Astrocyte of the cerebellum (primary cell): ENCODE data around the gene GINS1.

Experiments
- DNase-seq: peaks from one replicate; pipeline ENCODE4 v3.0.0-alpha.2; 2011; ENCODE audit warnings: low read depth
- H3K4me3 ChIP-seq: 2 replicates; pipeline ENCODE4 v1.5.1; 2011; ENCODE audit warnings: mild to moderate bottlenecking, low read depth, low read length, moderate library complexity
- in situ Hi-C: cut with HindIII; loops from 2 replicates; pipeline ENCODE4 v1.10.0; 2017; ENCODE audit warnings: low sequenced_read_pairs
- TF ChIP-seq, protein P1 (sequence below): IDR thresholded peaks from 2 replicates; pipeline ENCODE4 v1.5.1; 2012; ENCODE audit warnings: low read length, low read depth, moderate library complexity, mild to moderate bottlenecking; ENCODE audit errors: missing control alignments

The GINS1 gene

DNA sequence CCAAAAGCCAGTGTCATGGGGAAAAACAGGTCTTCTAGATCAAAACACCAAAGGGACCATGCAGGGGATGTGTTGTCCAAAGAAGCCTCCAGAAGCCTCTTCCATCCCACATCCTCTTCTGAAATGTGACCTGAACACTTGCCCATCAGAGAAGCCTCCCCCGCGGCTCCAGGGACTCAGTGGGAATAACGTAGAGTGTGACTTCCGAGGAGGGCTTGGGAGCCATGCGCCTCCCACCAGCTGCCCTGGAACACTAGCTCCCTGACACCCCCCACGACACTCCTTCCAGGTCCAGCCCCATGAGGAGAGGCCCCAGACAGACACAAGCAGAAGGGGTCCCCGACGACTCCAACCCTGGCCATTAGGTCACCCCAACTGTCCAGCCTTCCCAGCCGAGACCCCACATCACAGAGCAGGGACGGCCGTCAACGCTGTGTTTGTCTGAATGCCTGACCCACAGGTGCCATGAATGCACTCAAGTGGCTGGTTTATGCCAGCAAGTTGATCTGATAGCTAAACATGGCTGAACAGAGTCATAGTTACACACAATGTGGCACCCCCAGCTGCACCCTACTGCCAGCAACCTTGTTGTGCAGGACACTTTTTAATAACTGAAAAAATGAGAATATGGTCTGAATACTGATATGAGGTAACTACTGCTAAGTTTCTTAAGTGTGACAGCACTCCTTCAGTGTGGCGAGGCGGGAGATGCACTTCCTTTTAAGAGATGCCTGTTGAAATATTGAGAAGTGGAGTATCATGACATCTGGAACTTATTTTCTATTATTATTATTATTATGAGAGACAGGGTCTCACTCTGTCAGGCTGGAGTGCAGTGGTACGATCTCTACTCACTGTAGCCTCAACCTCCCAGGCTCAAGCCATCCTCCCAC, 58.0 kb downstream of the GINS1 start:
- in situ Hi-C loops: no loop called here
- TF ChIP-seq, protein P1, sequence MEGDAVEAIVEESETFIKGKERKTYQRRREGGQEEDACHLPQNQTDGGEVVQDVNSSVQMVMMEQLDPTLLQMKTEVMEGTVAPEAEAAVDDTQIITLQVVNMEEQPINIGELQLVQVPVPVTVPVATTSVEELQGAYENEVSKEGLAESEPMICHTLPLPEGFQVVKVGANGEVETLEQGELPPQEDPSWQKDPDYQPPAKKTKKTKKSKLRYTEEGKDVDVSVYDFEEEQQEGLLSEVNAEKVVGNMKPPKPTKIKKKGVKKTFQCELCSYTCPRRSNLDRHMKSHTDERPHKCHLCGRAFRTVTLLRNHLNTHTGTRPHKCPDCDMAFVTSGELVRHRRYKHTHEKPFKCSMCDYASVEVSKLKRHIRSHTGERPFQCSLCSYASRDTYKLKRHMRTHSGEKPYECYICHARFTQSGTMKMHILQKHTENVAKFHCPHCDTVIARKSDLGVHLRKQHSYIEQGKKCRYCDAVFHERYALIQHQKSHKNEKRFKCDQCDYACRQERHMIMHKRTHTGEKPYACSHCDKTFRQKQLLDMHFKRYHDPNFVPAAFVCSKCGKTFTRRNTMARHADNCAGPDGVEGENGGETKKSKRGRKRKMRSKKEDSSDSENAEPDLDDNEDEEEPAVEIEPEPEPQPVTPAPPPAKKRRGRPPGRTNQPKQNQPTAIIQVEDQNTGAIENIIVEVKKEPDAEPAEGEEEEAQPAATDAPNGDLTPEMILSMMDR: no peak

DNA sequence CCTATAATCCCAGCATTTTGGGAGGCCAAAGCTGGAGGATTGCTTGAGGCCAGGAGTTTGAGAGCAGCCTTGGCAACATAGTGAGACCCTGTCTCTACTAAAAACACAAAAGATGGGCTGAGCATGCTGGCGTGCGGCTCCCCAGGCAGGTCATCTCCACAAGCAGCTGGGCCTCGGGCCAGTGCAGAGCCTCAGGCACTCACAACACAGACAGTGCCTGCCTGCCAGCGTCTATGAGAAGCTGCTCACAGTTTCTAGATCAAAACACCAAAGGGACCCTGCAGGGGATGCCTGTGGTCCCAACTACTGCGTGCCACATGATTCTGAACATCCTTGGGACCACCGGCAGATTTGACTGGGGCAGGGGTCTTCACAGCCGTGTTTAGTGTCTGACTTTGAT, 59.4 kb downstream of the GINS1 start:
- in situ Hi-C loops: no loop called here
- TF ChIP-seq, protein P1: no peak

More for the DNA sequence above, 58.0 kb downstream of the GINS1 start:
- DNase-seq: no peak
- no peak overlapping the region for H3K4me3 ChIP-seq

DNA sequence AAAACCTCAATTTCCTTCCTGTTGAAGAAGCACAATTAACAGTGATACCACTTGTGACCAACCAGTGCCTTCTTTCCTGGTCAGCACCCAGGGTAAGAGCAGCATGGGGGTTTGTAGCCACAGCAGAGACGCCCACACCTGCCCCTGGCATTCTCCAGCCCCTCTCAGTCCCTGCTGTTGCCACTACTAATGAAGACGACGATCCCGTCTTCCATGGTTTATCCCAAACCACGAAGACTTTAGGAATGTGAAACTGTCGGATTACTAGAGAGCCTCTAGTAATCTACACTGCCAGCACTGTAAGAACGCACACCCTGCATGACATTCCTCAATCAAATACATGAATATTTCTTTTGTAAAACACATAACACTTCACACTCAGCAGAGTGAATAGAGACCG, 60.0 kb downstream of the GINS1 start:
- TF ChIP-seq, protein P1: no peak
- in situ Hi-C loops: no loop called here

More for the DNA sequence above, 59.4 kb downstream of the GINS1 start:
- no peak for DNase-seq
- H3K4me3 ChIP-seq: no peak overlapping the region

DNA sequence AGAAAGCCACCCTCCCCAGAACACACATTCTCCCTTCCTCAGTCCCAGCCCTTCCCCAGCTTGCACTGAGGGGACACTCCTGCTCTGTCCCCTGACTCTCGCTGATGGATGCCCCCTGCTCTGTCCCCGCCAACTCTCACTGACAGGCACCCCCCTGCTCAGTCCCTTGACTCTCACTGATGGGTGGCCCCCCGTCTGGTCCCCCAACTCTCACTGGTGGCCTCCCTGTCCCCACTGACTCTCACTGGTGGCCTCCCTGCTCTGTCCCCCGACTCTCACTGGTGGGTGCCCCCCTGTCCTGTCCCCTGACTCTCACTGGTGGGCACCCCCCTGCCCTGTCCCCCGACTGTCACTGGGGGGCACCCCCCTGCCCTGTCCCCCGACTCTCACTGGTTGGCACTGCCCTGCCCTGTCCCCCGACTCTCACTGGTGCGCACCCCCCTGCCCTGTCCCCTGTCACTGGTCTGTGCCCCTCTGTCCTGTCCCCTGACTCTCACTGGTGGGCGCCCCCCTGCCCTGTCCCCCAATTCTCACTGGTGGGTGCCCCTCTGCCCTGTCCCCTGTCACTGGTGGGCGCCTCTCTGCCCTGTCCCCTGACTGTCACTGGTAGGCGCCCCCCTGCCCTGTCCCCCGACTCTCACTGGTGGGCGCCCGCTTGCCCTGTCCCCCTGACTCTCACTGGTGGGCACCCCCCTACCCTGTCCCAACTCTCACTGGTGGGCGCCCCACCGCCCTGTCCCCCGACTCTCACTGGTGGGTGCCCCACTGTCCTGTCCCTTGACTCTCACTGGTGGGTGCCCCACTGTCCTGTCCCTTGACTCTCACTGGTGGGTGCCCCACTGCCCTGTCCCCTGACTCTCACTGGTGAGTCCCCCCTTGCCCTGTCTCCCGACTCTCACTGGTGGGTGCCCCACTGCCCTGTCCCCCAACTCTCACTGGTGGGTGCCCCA, 60.9 kb downstream of the GINS1 start:
- DNase-seq: no peak
- TF ChIP-seq, protein P1: no peak

More for the DNA sequence above, 60.0 kb downstream of the GINS1 start:
- H3K4me3 ChIP-seq: no peak overlapping the region
- no peak for DNase-seq

DNA sequence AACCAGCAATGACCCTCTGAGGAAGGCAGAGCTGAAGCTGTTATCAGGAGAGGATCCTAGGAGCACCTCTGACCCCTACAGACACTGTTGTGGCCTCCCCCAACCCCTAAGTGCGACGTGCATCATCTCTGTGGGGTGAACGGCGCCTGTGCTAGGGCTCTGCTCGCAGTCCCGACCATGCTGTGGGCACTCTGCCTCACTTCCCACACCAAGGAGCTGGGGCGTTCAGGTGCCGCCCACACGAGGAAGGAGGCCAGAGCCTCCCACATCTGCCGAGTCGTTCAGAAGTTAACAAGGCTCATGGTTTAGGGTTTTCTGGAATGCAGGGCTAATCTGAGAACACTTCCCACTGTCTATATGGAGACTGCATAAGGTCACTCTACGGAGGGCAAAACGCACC, 62.1 kb downstream of the GINS1 start:
- TF ChIP-seq, protein P1: no peak
- no peak overlapping the region for H3K4me3 ChIP-seq
- no peak for DNase-seq
- in situ Hi-C loops: no loop called here

More for the DNA sequence above, 60.9 kb downstream of the GINS1 start:
- in situ Hi-C loops: no loop called here
- no peak overlapping the region for H3K4me3 ChIP-seq

DNA sequence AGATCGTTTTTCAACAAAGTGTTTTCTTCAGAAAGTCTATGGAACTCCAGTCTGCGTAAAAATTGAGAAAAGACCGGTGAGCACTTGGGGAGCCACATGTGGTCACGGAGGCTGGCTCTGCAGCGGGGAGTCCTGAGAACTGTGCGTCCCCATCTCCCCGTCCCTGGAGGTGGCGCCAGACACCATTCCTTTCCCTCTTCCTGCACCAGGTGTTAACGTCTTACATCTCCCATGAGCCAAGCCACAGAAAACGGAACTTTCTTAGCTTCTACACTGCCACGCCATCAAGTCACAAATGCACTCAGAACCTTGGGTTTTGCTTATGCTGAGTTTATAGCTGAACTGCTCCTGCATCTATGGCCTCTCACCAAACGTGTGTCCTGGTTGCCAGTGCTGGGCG, 62.6 kb downstream of the GINS1 start:
- in situ Hi-C loops: no loop called here
- peak; percentile 12 for DNase-seq
- no peak overlapping the region for H3K4me3 ChIP-seq
- TF ChIP-seq, protein P1: peak; percentile 55
